Activated CD4-positive, alpha-beta T cell treated with anti-CD3 and anti-CD28 coated beads for 24 hours (primary cell): ENCODE data around the gene AOPEP.

Experiments
- DNase-seq, 2 donors: peaks; one replicate each; pipeline ENCODE4 v3.0.0-alpha.2; 2020; ENCODE audit warnings: low read depth in 2 of 2

The AOPEP gene

GRCh38 chr9:95116002-95116807 is 389.7 kb downstream of the AOPEP start:
- DNase-seq = no peak

GRCh38 chr9:95116808-95117204 is 390.3 kb downstream of the AOPEP start:
- no peak for DNase-seq

- no peak for DNase-seq
Observed at GRCh38 chr9:95118596-95118995, 392.1 kb downstream of the AOPEP start.

- no peak for DNase-seq
Observed at GRCh38 chr9:95120781-95121370, 394.4 kb downstream of the AOPEP start.

GRCh38 chr9:95124582-95125367 is 398.3 kb downstream of the AOPEP start:
- no peak for DNase-seq

GRCh38 chr9:95125652-95126051 is 399.2 kb downstream of the AOPEP start:
- DNase-seq = no peak

GRCh38 chr9:95126739-95127138 is 400.2 kb downstream of the AOPEP start:
- DNase-seq = no peak

- peak; percentile 52 to 66 for DNase-seq
Observed at GRCh38 chr9:95127249-95128176, 401.0 kb downstream of the AOPEP start.

- DNase-seq = no peak
Observed at GRCh38 chr9:95128177-95128524, 401.7 kb downstream of the AOPEP start.

- DNase-seq = no peak
Observed at GRCh38 chr9:95129476-95130291, 403.2 kb downstream of the AOPEP start.

- no peak for DNase-seq
Observed at GRCh38 chr9:95130484-95130883, 404.0 kb downstream of the AOPEP start.

GRCh38 chr9:95131023-95131943 is 404.8 kb downstream of the AOPEP start:
- peak; percentile 31 to 33 for DNase-seq

- DNase-seq = no peak
Observed at GRCh38 chr9:95132366-95133324, 406.1 kb downstream of the AOPEP start.

GRCh38 chr9:95133325-95133705 is 406.8 kb downstream of the AOPEP start:
- DNase-seq = no peak

- no peak for DNase-seq
Observed at GRCh38 chr9:95134457-95134881, 408.0 kb downstream of the AOPEP start.

- no peak for DNase-seq
Observed at GRCh38 chr9:95135756-95136155, 409.3 kb downstream of the AOPEP start.
